Osteocyte (in vitro differentiated cells): ENCODE results near the gene ATAD2B. TPM values are rescaled to one million over a fixed set of nuclear protein-coding genes. Genes with fewer than 3 reads are reported as not detected.

Experiments used
- DNase-seq: peaks from one replicate; pipeline ENCODE4 v3.0.0; 2021; ENCODE audit warnings: mixed read lengths; ENCODE audit not compliant: unreplicated experiment; ENCODE audit errors: extremely low spot score
- H3K27ac Mint-ChIP-seq: one replicate; pipeline ENCODE4 v1.8.0; 2021; ENCODE audit warnings: mild to moderate bottlenecking, mixed read lengths; ENCODE audit not compliant: unreplicated experiment
- H3K27me3 Mint-ChIP-seq: one replicate; pipeline ENCODE4 v1.8.0; 2021; ENCODE audit warnings: mixed read lengths; ENCODE audit not compliant: unreplicated experiment
- H3K36me3 Mint-ChIP-seq: one replicate; pipeline ENCODE4 v1.8.0; 2021; ENCODE audit warnings: mixed read lengths; ENCODE audit not compliant: unreplicated experiment
- H3K4me1 Mint-ChIP-seq: one replicate; pipeline ENCODE4 v1.8.0; 2021; ENCODE audit warnings: mixed read lengths; ENCODE audit not compliant: unreplicated experiment
- H3K4me3 Mint-ChIP-seq: one replicate; pipeline ENCODE4 v1.8.0; 2021; ENCODE audit warnings: mild to moderate bottlenecking, moderate library complexity, mixed read lengths; ENCODE audit not compliant: unreplicated experiment
- H3K9me3 Mint-ChIP-seq: one replicate; pipeline ENCODE4 v1.8.0; 2021; ENCODE audit warnings: mixed read lengths; ENCODE audit not compliant: unreplicated experiment
- CTCF ChIP-seq: fragments of 200-600 bp; sonication (generic); IDR thresholded peaks from 2 replicates; pipeline ENCODE4 v1.5.0; 2021; ENCODE audit warnings: antibody characterized with exemption, mild to moderate bottlenecking, moderate library complexity
- total RNA-seq: library from RNA; stranded (reverse); gene quantifications from 2 replicates; pipeline ENCODE4 v1.2.1, GENCODE V29; 2021

ATAD2B gene
- total RNA-seq, 1 donor from 2014 or later, result 27.3 TPM

GRCh38 chr2:23838996-23839395, 87.9 kb downstream of the ATAD2B start:
- peaks cover 12% of the 10 kb centered on the region for H3K4me1 Mint-ChIP-seq
- peaks cover 5% of the 10 kb centered on the region for H3K9me3 Mint-ChIP-seq
- peaks cover 28% of the 10 kb centered on the region for H3K36me3 Mint-ChIP-seq
- no peak overlapping the region for H3K27ac Mint-ChIP-seq
- no peaks in the 10 kb centered on the region for H3K27me3 Mint-ChIP-seq
- TF ChIP-seq CTCF, result no peak
- H3K4me3 Mint-ChIP-seq, result no peak overlapping the region
- no peak for DNase-seq

- no peak for TF ChIP-seq CTCF
- no peak overlapping the region for H3K27ac Mint-ChIP-seq
- H3K27me3 Mint-ChIP-seq, result no peaks in the 10 kb centered on the region
- peaks cover 28% of the 10 kb centered on the region for H3K36me3 Mint-ChIP-seq
- H3K4me3 Mint-ChIP-seq, result no peak overlapping the region
- DNase-seq, result no peak
- peaks cover 5% of the 10 kb centered on the region for H3K9me3 Mint-ChIP-seq
- H3K4me1 Mint-ChIP-seq, result peaks cover 12% of the 10 kb centered on the region
Observed at GRCh38 chr2:23838581-23838980, 88.3 kb downstream of the ATAD2B start.

- Mint-ChIP-seq H3K36me3 (peaks cover 27% of the 10 kb centered on the region), H3K9me3 (peaks cover 5% of the 10 kb centered on the region), H3K27me3 (no peaks in the 10 kb centered on the region), H3K4me1 (peaks cover 6% of the 10 kb centered on the region), H3K4me3 (no peak overlapping the region), H3K27ac (no peak overlapping the region)
- no peak for DNase-seq
- TF ChIP-seq CTCF, result no peak
Observed at GRCh38 chr2:23837871-23838270, 89.1 kb downstream of the ATAD2B start.

- Mint-ChIP-seq H3K27ac (no peak overlapping the region), H3K9me3 (peaks cover 5% of the 10 kb centered on the region), H3K27me3 (no peaks in the 10 kb centered on the region), H3K4me3 (no peak overlapping the region), H3K4me1 (no peaks in the 10 kb centered on the region), H3K36me3 (peaks cover 26% of the 10 kb centered on the region)
- DNase-seq, result no peak
- TF ChIP-seq CTCF, result no peak
Observed at GRCh38 chr2:23836971-23837565, 89.9 kb downstream of the ATAD2B start.

GRCh38 chr2:23836505-23836904, 90.4 kb downstream of the ATAD2B start:
- Mint-ChIP-seq H3K4me1 (no peaks in the 10 kb centered on the region), H3K36me3 (peaks cover 22% of the 10 kb centered on the region), H3K4me3 (no peak overlapping the region), H3K27me3 (no peaks in the 10 kb centered on the region), H3K9me3 (peaks cover 5% of the 10 kb centered on the region), H3K27ac (no peak overlapping the region)
- no peak for DNase-seq
- TF ChIP-seq CTCF, result no peak
